HG03457 (cell line): ENCODE results near the gene GIPC3.
A peak's percentile ranks its signal among the peaks of the same experiment; 100 is the strongest.
"Not testable (repeated sequence)": the region's sequence is repeated elsewhere in the genome, so short reads cannot be mapped to it uniquely, and the experiment has no call there.

Experiments
- ATAC-seq: cut with Tn5 transposase; IDR thresholded peaks from one replicate; pipeline ENCODE4 v1.9.1; 2021; ENCODE audit warnings: moderate number of reproducible peaks; ENCODE audit not compliant: unreplicated experiment

The GIPC3 gene

DNA sequence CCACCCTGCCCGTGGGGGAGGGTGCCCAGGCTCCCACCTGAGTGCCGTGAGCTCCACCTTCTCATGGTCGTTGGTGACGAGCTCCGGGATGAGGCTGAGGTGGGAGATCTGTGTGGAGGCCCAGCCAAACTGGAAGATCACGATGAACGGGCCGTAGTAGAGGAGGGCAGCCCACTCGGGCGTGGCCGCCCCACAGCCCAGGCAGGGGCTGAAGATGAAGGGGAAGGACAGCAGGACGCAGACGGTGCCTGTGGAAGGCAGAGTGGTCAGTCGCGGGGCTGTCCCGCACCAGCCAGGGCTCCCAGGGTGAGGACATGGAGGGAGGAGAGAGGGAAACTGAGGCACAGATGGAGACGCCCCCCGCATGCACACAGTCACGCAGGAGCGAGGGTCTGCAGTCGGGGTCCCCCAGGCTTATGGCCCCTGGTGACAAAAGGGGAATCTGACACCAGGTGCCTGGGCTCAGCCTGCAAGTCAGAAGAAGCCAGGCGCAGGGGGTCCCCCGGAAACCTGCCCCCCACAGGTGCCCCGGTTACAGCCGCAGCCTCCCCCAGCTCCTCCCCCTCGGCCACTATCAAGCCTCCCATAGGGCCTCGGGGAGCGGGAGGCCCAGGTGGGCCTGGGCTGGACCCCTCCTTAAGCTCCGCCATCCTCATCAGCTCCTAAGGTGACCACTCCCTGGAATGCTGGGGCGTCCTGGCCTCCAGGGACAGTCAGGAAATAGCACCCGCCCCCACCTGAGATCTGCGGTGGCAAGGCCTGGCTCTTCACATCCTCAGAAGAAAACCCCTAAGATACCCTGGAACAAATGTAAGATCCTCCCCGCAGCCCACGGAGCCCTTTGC, 34.1 kb upstream of the GIPC3 start:
- ATAC-seq: no peak

GRCh38 chr19:3551792-3552095, 33.5 kb upstream of the GIPC3 start:
- ATAC-seq: no peak

- no peak for ATAC-seq
Measured at GRCh38 chr19:3554254-3555083, 30.8 kb upstream of the GIPC3 start.

GRCh38 chr19:3555653-3556422, 29.4 kb upstream of the GIPC3 start:
- ATAC-seq: no peak

DNA sequence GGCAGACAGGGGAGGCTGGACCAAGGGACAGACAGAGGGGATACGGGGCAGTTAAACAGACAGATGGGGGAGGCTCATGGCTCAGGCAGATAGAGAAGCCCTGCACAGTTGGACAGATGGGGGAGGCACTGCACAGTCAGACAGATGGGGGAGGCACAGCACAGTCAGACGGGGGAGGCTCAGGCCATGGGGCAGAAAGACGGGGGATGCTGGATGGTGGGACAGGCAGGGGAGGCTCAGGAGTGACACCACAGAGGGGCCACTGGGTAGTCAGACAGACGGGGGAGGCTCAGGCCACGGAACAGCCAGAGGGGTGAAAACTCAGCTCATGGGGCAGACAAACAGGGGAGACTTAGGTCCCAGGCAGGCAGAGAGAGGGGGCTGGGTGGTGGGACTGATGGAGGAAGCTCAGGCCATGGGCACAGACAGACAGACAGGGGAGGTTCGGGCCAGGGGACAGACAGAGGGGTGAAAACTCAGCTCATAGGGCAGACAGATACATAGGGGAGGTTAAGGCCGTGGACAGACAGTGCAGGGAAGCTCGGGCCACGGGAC, 28.8 kb upstream of the GIPC3 start:
- ATAC-seq: no peak

DNA sequence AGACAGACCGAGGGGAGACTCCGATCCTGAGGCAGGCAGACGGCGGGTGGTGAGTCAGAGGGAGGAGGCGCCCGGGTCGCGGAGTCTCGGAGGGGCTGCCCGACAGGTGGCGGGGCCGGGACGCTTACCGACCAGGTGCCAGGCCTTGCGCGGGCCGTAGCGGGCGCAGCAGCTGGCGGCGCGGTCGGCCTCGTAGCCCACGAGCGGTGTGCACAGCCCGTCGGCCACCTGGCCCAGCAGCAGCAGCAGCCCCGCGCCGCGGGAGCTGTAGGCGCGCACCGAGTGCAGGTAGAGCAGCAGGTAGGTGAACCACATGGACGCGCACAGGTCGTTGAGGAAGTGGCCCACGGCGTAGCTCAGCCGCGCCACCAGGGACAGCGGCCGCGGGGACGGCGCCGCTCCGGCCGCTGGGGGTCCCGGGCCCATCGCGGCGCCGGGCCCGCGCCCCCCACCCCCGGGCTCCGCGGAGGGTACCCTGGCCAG, 28.3 kb upstream of the GIPC3 start:
- peak; percentile 34 for ATAC-seq

GRCh38 chr19:3557461-3558248, 27.6 kb upstream of the GIPC3 start, which contains the start of gene MFSD12:
Gene MFSD12, minus strand, starts transcription at chr19:3557586. Its CDS starts 183 bp downstream, at chr19:3557403.
- peak; percentile 61 for ATAC-seq

GRCh38 chr19:3563709-3564524, 21.4 kb upstream of the GIPC3 start:
- ATAC-seq: no peak

- ATAC-seq: no peak
Measured at GRCh38 chr19:3565139-3565538, 20.1 kb upstream of the GIPC3 start.

GRCh38 chr19:3570042-3570441, 15.2 kb upstream of the GIPC3 start:
- not testable (repeated sequence) for ATAC-seq

GRCh38 chr19:3570606-3571011, 14.7 kb upstream of the GIPC3 start:
- no peak for ATAC-seq

DNA sequence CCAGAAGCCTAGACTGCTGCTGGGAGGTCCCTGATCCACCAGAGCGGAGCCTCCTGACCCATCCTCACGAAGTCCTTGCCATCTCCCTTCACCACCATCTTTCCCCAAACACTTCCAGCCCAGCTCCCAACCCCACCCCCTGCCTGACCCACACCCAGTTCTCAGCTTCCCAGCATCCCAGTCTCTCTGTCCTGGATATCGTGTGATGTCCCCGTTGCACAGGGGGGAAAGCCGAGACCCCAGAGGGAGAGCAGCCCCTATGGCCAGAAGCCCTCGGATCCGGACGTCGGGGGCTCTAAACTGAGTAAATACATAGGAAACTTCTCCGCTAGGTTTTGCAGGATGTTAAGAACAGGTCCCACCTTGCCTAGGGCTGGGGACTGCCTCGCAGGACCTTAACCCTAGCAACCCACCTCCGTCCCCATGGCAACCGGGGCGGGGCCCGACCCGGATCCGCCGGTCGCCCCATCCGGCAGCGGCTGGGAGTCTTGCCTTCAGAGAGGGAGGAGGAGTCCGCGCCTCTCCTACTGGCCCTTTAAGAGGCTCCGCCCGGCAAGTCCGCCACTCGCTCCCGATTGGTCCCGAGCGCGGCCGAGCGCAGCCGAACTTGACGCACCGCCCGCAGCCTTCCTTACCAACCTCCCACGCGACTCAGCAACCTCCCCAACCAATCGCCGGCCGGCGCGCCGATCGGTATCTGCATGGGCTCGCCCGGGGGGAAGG, 13.0 kb upstream of the GIPC3 start:
- ATAC-seq: peak; percentile 77

DNA sequence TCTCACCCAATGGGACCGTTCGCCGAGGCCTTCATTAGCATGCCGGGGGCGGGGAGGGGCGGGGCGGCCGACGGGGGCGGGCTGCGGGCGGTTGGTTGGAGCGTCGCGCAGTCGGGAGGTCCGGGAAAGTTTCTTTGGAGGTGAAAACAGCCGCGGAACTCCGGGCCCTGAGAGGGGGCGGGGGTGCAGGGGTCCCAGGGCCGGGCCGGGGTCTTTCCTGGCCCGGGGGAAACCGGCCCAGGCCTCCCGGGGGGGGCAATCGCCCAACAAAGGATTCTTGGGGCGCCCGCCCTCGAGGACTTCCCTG, 12.5 kb upstream of the GIPC3 start, which contains the start of gene HMG20B:
HMG20B (plus strand) TSS at position 90 of the 307 bp plus-strand sequence. CDS start 366 bp downstream, outside the sequence.
- no peak for ATAC-seq

DNA sequence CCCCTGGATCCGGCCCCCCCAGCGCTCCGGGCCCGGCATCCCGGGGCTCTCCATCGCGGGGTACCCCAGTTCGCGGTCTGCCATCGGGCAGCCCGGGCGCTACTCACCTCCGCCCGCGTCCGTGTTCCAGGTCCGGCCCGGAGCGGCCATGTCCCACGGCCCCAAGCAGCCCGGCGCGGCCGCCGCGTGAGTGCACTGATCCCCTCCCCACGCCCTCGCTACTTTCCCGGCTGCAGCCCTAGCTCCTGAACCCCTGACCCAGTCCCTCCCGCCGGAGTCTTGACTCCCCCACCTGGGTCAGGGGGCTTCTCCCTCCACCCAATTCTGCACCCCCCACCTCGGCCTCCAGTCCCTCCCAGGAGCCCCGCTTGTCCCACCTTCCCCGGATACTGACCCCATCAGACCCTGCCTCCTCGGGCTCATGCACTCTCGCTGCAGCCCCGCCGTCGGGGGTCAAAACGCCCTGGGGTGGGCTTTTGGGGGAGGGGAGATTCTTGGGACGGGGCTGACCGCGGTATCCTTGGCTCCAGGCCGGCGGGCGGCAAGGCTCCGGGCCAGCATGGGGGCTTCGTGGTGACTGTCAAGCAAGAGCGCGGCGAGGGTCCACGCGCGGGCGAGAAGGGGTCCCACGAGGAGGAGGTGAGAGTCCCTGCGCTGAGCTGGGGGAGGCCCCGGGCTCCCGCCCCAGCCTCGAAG, 12.0 kb upstream of the GIPC3 start:
- ATAC-seq: no peak

GRCh38 chr19:3573858-3574637, 11.2 kb upstream of the GIPC3 start:
- ATAC-seq: no peak

- no peak for ATAC-seq
Measured at GRCh38 chr19:3575260-3575741, 10.0 kb upstream of the GIPC3 start.
